Measurements from ENCODE around the gene CYSRT1. TPM values are rescaled to one million over a fixed set of nuclear protein-coding genes. Genes with fewer than 3 reads are reported as not detected.

The CYSRT1 gene
- total and polyA plus RNA-seq, 2 donors (not counting 3 experiments of a cell fraction or from before 2014, with no cell fraction given) = 0.44 to 1.1 TPM

DNA sequence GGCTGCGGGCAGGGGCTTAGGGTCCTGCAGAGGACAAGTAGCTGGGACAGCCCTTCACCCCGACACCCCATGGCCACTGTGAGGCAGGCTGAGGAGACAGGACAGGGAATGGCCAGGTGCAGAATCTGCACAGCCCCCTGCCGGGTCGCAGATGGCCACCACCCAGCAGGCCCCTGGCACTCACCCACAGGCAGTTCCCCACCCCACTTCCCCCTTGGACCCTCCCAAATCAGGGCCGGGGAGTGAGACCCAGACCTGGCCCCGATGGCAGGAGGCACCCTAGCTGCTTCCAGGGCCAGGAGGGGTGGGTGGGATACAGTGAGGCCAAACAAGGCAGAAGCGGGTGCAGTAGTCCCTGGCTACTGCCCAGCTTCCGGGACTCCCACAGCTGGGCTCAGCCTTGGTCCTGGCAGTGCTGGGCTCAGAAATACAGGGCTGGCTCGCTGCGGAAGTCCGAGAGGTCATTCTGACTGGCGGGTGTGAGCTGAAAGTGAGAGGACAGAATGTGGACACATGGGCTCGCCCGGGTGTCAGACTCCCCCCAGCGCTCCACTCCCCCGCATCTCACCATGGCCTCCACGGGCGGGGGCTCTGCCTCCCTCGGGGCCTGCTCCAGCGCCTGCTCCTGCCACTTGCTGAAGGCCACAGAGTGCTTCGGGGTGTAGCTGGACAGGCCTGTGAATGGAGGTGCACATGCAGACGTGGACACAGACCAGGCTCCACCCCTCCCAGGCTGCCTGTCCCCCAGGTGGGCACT is 33.1 kb upstream of the CYSRT1 start:
- Histone ChIP-seq H3K9ac (replicated peaks; ENCODE audit: extremely low read depth, insufficient read depth, low read length) (no peak overlapping the region), H2AFZ (ENCODE audit: low read depth, low read length) (no peak overlapping the region), H3K9me3 (replicated peaks; ENCODE audit: control insufficient read depth, insufficient read depth, low read length) (no peaks in the 10 kb centered on the region), H3K4me2 (ENCODE audit: insufficient read depth, low read length) (no peak overlapping the region), H3K36me3 (ENCODE audit: control insufficient read depth in 2 of 2, extremely low read depth in 1 of 2, insufficient read depth in 2 of 2, low read length in 2 of 2) (peaks cover 0 to 14% of the 10 kb centered on the region in 2 experiments), H3K27ac (ENCODE audit: insufficient read depth, low read depth, low read length) (no peak overlapping the region), H3K27me3 (ENCODE audit: control insufficient read depth in 2 of 2, insufficient read depth in 2 of 2, low read length in 2 of 2) (no peaks in the 10 kb centered on the region), H3K4me3 (replicated peaks in 1 of 3; ENCODE audit: insufficient read depth in 1 of 3, low read depth in 1 of 3, low read length in 3 of 3) (no peak overlapping the region), H3K79me2 (ENCODE audit: control insufficient read depth, insufficient read depth, low read length) (peaks cover 24% of the 10 kb centered on the region), H3K9me1 (replicated peaks; ENCODE audit: control insufficient read depth, extremely low read depth, insufficient read depth, low read length) (no peaks in the 10 kb centered on the region), H3K4me1 (ENCODE audit: control insufficient read depth, extremely low read depth, insufficient read depth, low read length) (peaks cover 17% of the 10 kb centered on the region), H4K20me1 (replicated peaks; ENCODE audit: control insufficient read depth, extremely low read depth, insufficient read depth, low read length) (no peaks in the 10 kb centered on the region)
- ChIA-PET CTCF (no interaction called here), POLR2A (no interaction called here)
- intact Hi-C loops (cut with micrococcal nuclease) = no loop called here
- DNase-seq (ENCODE audit: low read depth, low spot score) = no peak
- no TSS peak for BruUV-seq (replicated peaks)
- no peak for FAIRE-seq
- dilution Hi-C loops (cut with MboI; ENCODE audit: extremely low pct_ligation_motif_present, low sequenced_read_pairs) = no loop called here
- TF ChIP-seq EZH2 (IDR thresholded peaks at IDR 0.05; ENCODE audit: borderline replicate concordance, low read depth, low read length, severe bottlenecking) (no peak), JUN (IDR thresholded peaks at IDR 0.05; ENCODE audit: borderline replicate concordance, insufficient read depth, insufficient read length, low read depth) (no peak), CTCF (IDR thresholded peaks at IDR 0.05; ENCODE audit: extremely low read depth in 1 of 2, insufficient read depth in 1 of 2, low read depth in 1 of 2, low read length in 2 of 2) (no peak)

- ChIA-PET CTCF (interaction anchor here (1.0 kb wide), 1 partner anchor 44 kb away, joined by 4 read pairs; no protein-coding TSS in a partner anchor), POLR2A (no interaction called here)
- no peak overlapping the region for H3K4me2 ChIP-seq (ENCODE audit: insufficient read depth, low read length)
Observed at GRCh38 chr9:137192448-137192780, 32.6 kb upstream of the CYSRT1 start.

More at GRCh38 chr9:137192448-137192780, 32.6 kb upstream of the CYSRT1 start:
- no peak for FAIRE-seq
- Histone ChIP-seq H3K27me3 (ENCODE audit: control insufficient read depth in 2 of 2, insufficient read depth in 2 of 2, low read length in 2 of 2) (no peaks in the 10 kb centered on the region), H3K9ac (replicated peaks; ENCODE audit: extremely low read depth, insufficient read depth, low read length) (no peak overlapping the region), H3K9me1 (replicated peaks; ENCODE audit: control insufficient read depth, extremely low read depth, insufficient read depth, low read length) (no peaks in the 10 kb centered on the region), H3K4me3 (replicated peaks in 1 of 3; ENCODE audit: insufficient read depth in 1 of 3, low read depth in 1 of 3, low read length in 3 of 3) (no peak overlapping the region), H2AFZ (ENCODE audit: low read depth, low read length) (no peak overlapping the region), H3K27ac (ENCODE audit: insufficient read depth, low read depth, low read length) (no peak overlapping the region), H3K36me3 (ENCODE audit: control insufficient read depth in 2 of 2, extremely low read depth in 1 of 2, insufficient read depth in 2 of 2, low read length in 2 of 2) (peaks cover 0 to 14% of the 10 kb centered on the region in 2 experiments), H3K9me3 (replicated peaks; ENCODE audit: control insufficient read depth, insufficient read depth, low read length) (no peaks in the 10 kb centered on the region), H4K20me1 (replicated peaks; ENCODE audit: control insufficient read depth, extremely low read depth, insufficient read depth, low read length) (no peaks in the 10 kb centered on the region), H3K4me1 (ENCODE audit: control insufficient read depth, extremely low read depth, insufficient read depth, low read length) (peaks cover 13% of the 10 kb centered on the region), H3K79me2 (ENCODE audit: control insufficient read depth, insufficient read depth, low read length) (peaks cover 19% of the 10 kb centered on the region)
- no peak for TF ChIP-seq JUN (IDR thresholded peaks at IDR 0.05; ENCODE audit: borderline replicate concordance, insufficient read depth, insufficient read length, low read depth)
- TF ChIP-seq FOS (IDR thresholded peaks at IDR 0.05; ENCODE audit: borderline replicate concordance, insufficient read depth, low read length) = no peak
- TF ChIP-seq, protein P1, sequence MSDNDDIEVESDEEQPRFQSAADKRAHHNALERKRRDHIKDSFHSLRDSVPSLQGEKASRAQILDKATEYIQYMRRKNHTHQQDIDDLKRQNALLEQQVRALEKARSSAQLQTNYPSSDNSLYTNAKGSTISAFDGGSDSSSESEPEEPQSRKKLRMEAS (IDR thresholded peaks at IDR 0.05; ENCODE audit: insufficient read depth, insufficient read length) = no peak
- no peak for TF ChIP-seq CTCF (IDR thresholded peaks at IDR 0.05; ENCODE audit: extremely low read depth in 1 of 2, insufficient read depth in 1 of 2, low read depth in 1 of 2, low read length in 2 of 2)
- TF ChIP-seq EZH2 (IDR thresholded peaks at IDR 0.05; ENCODE audit: borderline replicate concordance, low read depth, low read length, severe bottlenecking) = no peak
- TF ChIP-seq POLR2A (IDR thresholded peaks at IDR 0.05; ENCODE audit: low read depth, low read length) = no peak
- TF ChIP-seq POLR2AphosphoS5 (IDR thresholded peaks at IDR 0.05; ENCODE audit: insufficient read depth, low read depth, low read length) = no peak
- TF ChIP-seq MYC (IDR thresholded peaks at IDR 0.05; ENCODE audit: low read depth, low read length) = no peak
- no peak for TF ChIP-seq GATA2 (IDR thresholded peaks at IDR 0.05; ENCODE audit: insufficient read depth, insufficient read length, low read depth, low read length)
- intact Hi-C loops (cut with micrococcal nuclease) (no loop called here), dilution Hi-C loops (cut with MboI; ENCODE audit: extremely low pct_ligation_motif_present, low sequenced_read_pairs) (no loop called here)
- no TSS peak for BruUV-seq (replicated peaks)
- DNase-seq (ENCODE audit: low read depth, low spot score) = no peak
